Central memory CD8-positive, alpha-beta T cell (primary cell): ENCODE data around the gene VWA8.

ENCODE experiments used
- ATAC-seq: fragments of 150-1000 bp; cut with Tn5 transposase; replicated peaks from 2 replicates; pipeline ENCODE4 v1.10.0; 2022; ENCODE audit warnings: mild to moderate bottlenecking, moderate FRiP score, moderate number of reproducible peaks; ENCODE audit not compliant: poor library complexity, severe bottlenecking; ENCODE audit errors: extremely low read depth
- DNase-seq, 2 donors: peaks; one replicate each; pipeline ENCODE4 v3.0.0; 2021; ENCODE audit warnings: low spot score in 2 of 2
- H3K27ac Mint-ChIP-seq: one replicate; pipeline ENCODE4 v1.8.0; 2022; ENCODE audit warnings: low read depth, mild to moderate bottlenecking, moderate library complexity, mixed read lengths
- H3K27me3 Mint-ChIP-seq: one replicate; pipeline ENCODE4 v1.8.0; 2022; ENCODE audit warnings: mixed read lengths
- H3K36me3 Mint-ChIP-seq: one replicate; pipeline ENCODE4 v1.8.0; 2022; ENCODE audit warnings: mild to moderate bottlenecking, moderate library complexity, mixed read lengths; ENCODE audit not compliant: insufficient read depth
- H3K4me1 Mint-ChIP-seq: one replicate; pipeline ENCODE4 v1.8.0; 2022; ENCODE audit warnings: mixed read lengths
- H3K4me3 Mint-ChIP-seq: one replicate; pipeline ENCODE4 v1.8.0; 2022; ENCODE audit warnings: mild to moderate bottlenecking, moderate library complexity, mixed read lengths
- H3K9me3 Mint-ChIP-seq: one replicate; pipeline ENCODE4 v1.8.0; 2022; ENCODE audit warnings: mixed read lengths

The VWA8 gene

GRCh38 chr13:41670873-41671443, 290.0 kb downstream of the VWA8 start:
- no peak for DNase-seq
- H3K27ac Mint-ChIP-seq = no peak overlapping the region
- no peaks in the 10 kb centered on the region for H3K9me3 Mint-ChIP-seq
- no peak overlapping the region for H3K4me3 Mint-ChIP-seq
- ATAC-seq = no peak
- H3K27me3 Mint-ChIP-seq = no peaks in the 10 kb centered on the region
- H3K36me3 Mint-ChIP-seq = peaks cover 6% of the 10 kb centered on the region
- no peaks in the 10 kb centered on the region for H3K4me1 Mint-ChIP-seq

- ATAC-seq (peak; percentile 82), DNase-seq (peak in 1 of 2 donors; percentile 20)
- H3K27ac Mint-ChIP-seq = no peak overlapping the region
- no peaks in the 10 kb centered on the region for H3K27me3 Mint-ChIP-seq
- peaks cover 4% of the 10 kb centered on the region for H3K36me3 Mint-ChIP-seq
- no peaks in the 10 kb centered on the region for H3K4me1 Mint-ChIP-seq
- H3K9me3 Mint-ChIP-seq = no peaks in the 10 kb centered on the region
- no peak overlapping the region for H3K4me3 Mint-ChIP-seq
Measured at GRCh38 chr13:41668130-41668757, 292.7 kb downstream of the VWA8 start.

DNA sequence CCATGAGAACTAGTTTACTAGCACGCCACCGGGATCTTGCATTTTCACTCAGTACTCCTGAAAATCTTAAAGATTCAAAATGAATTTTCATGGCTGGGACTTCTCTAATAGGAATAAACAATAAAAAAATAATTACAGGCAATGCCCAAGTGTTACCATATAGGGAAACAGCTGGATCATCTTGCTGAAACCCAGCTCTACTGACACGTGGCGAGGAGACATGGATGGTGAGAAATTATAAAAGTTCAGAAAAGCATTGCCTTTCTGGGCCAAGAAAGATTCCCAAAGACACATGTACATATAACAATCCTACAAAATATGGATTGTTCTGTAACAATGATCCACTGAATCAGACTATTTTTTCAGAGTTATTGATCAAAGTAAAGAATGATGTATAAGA, 294.3 kb downstream of the VWA8 start:
- H3K9me3 Mint-ChIP-seq = no peaks in the 10 kb centered on the region
- no peak for DNase-seq
- H3K36me3 Mint-ChIP-seq = peaks cover 4% of the 10 kb centered on the region
- H3K27ac Mint-ChIP-seq = no peak overlapping the region
- ATAC-seq = no peak
- no peaks in the 10 kb centered on the region for H3K4me1 Mint-ChIP-seq
- H3K27me3 Mint-ChIP-seq = no peaks in the 10 kb centered on the region
- H3K4me3 Mint-ChIP-seq = no peak overlapping the region

GRCh38 chr13:41660411-41660810, 300.5 kb downstream of the VWA8 start:
- Mint-ChIP-seq H3K27me3 (no peaks in the 10 kb centered on the region), H3K4me1 (no peaks in the 10 kb centered on the region), H3K27ac (no peak overlapping the region), H3K36me3 (peaks cover 2% of the 10 kb centered on the region), H3K4me3 (no peak overlapping the region), H3K9me3 (no peaks in the 10 kb centered on the region)
- ATAC-seq (no peak), DNase-seq (no peak)

GRCh38 chr13:41658057-41658661, 302.8 kb downstream of the VWA8 start:
- Mint-ChIP-seq H3K9me3 (no peaks in the 10 kb centered on the region), H3K4me3 (no peak overlapping the region), H3K4me1 (no peaks in the 10 kb centered on the region), H3K27ac (no peak overlapping the region), H3K27me3 (no peaks in the 10 kb centered on the region), H3K36me3 (peaks cover 5% of the 10 kb centered on the region)
- DNase-seq (no peak), ATAC-seq (no peak)

- DNase-seq = no peak
- Mint-ChIP-seq H3K36me3 (peaks cover 7% of the 10 kb centered on the region), H3K27ac (no peak overlapping the region), H3K4me1 (no peaks in the 10 kb centered on the region), H3K9me3 (no peaks in the 10 kb centered on the region), H3K27me3 (no peaks in the 10 kb centered on the region), H3K4me3 (no peak overlapping the region)
- no peak for ATAC-seq
Measured at GRCh38 chr13:41655997-41656396, 304.9 kb downstream of the VWA8 start.

DNA sequence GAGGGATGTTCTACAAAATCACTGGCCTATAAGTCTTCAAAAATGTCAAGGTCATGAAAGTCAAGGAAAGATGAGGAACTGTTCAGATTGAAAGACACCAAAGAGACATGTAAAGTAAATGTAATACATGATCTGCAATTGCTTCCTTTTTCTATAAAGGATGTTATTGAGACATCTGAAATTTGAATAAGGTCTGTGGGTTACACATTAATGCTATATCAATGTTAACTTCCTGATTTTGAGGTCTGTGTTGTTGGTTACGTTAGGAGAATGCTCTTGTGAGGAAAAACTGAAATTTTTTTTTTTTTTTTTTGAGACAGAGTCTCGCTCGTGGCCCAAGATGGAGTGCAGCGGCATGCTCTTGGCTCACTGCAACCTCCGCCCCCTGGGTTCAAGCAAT, 306.1 kb downstream of the VWA8 start:
- Mint-ChIP-seq H3K27me3 (no peaks in the 10 kb centered on the region), H3K27ac (no peak overlapping the region), H3K4me1 (no peaks in the 10 kb centered on the region), H3K4me3 (no peak overlapping the region), H3K9me3 (no peaks in the 10 kb centered on the region), H3K36me3 (peaks cover 6% of the 10 kb centered on the region)
- no peak for ATAC-seq
- no peak for DNase-seq

GRCh38 chr13:41652735-41653361, 308.1 kb downstream of the VWA8 start:
- Mint-ChIP-seq H3K36me3 (peaks cover 6% of the 10 kb centered on the region), H3K27me3 (no peaks in the 10 kb centered on the region), H3K27ac (peak overlapping the region; percentile 13), H3K4me3 (no peak overlapping the region), H3K9me3 (no peaks in the 10 kb centered on the region), H3K4me1 (no peaks in the 10 kb centered on the region)
- ATAC-seq (no peak), DNase-seq (no peak)

DNA sequence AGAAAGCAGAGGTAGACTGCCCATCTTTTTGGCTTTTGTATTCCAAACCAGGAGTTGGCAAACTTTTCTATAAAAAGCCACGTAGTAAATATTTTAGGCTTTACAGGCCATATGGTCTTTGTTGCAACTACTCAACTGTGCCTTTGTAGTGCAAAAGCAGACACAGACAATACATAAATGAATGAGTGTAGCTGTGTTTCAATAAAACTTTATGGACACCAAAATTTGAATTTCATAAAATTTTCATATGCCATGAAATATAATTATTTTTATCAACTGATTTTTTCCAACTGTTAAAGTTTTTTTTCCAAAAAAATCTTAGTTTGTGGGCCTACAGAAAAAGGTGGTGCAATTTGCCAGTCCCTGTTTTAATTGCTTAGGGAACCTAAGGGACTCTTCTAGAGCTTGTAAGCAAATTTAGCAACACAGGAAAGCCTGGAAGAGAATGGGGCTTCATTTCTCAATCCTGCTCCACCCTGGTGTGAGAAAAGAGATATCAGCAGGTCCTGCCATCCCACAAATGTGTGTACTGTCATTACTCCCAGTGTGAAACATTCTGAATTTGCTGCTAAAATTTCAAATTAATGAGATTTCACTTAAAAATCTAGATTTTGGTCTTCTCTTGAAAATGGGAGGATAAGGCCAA, 309.4 kb downstream of the VWA8 start:
- ATAC-seq (no peak), DNase-seq (no peak)
- Mint-ChIP-seq H3K9me3 (no peaks in the 10 kb centered on the region), H3K27me3 (no peaks in the 10 kb centered on the region), H3K36me3 (peaks cover 6% of the 10 kb centered on the region), H3K4me3 (no peak overlapping the region), H3K4me1 (no peaks in the 10 kb centered on the region), H3K27ac (no peak overlapping the region)

GRCh38 chr13:41650706-41651105, 310.2 kb downstream of the VWA8 start:
- H3K4me1 Mint-ChIP-seq = no peaks in the 10 kb centered on the region
- peaks cover 6% of the 10 kb centered on the region for H3K36me3 Mint-ChIP-seq
- H3K4me3 Mint-ChIP-seq = no peak overlapping the region
- H3K27me3 Mint-ChIP-seq = no peaks in the 10 kb centered on the region
- H3K27ac Mint-ChIP-seq = no peak overlapping the region
- no peak for ATAC-seq
- no peak for DNase-seq
- H3K9me3 Mint-ChIP-seq = no peaks in the 10 kb centered on the region

DNA sequence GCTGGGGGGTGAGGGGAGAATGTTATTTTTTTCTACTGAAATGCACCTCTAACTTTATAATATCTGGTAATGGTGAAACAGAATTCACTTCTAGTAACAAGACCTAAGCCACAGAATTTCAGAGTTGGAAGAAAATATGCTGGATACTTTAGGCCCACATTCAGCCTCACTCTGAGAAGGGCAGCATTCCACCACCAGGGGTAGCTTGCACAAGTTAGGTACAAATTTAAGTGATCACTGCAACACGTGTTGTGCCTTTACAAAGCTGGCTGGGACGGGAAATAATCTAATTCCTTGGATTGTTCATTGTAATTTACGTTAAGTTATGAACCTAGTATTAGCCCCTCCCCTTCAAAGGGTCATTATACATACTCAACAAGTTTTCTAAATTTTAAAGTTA, 311.2 kb downstream of the VWA8 start:
- ATAC-seq = no peak
- H3K36me3 Mint-ChIP-seq = peaks cover 4% of the 10 kb centered on the region
- H3K27ac Mint-ChIP-seq = no peak overlapping the region
- no peaks in the 10 kb centered on the region for H3K27me3 Mint-ChIP-seq
- no peaks in the 10 kb centered on the region for H3K4me1 Mint-ChIP-seq
- no peak for DNase-seq
- no peak overlapping the region for H3K4me3 Mint-ChIP-seq
- no peaks in the 10 kb centered on the region for H3K9me3 Mint-ChIP-seq

DNA sequence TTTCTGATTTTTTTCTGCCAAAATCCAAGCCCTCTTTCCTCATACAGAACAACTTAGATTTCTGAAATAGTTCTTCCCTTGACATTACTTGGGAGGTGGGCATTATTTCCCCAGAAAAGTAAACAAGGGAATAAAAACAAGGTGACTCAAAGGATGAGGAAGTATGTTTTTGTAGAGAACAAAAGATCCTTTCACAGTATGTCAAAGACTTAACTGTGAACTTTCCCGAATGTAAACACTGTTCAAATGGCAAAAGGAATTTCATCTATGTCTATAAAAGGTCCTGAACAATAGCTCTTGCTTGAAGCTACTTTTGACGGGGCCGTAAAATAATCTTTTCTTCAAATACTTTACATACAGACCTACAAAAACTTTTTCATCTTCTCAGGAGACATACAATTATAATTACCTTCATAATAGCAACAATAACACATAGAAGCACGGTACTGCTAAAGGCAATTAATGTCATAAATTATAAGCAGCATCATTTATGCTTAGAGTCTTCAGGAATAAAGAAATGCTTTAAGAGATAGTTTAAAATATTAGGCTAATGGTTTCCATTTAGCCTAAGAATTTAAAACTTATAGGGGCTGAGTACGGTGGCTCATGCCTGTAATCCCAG, 312.5 kb downstream of the VWA8 start:
- H3K4me3 Mint-ChIP-seq = no peak overlapping the region
- no peaks in the 10 kb centered on the region for H3K9me3 Mint-ChIP-seq
- no peaks in the 10 kb centered on the region for H3K27me3 Mint-ChIP-seq
- DNase-seq (no peak), ATAC-seq (no peak)
- H3K27ac Mint-ChIP-seq = no peak overlapping the region
- H3K4me1 Mint-ChIP-seq = no peaks in the 10 kb centered on the region
- peaks cover 2% of the 10 kb centered on the region for H3K36me3 Mint-ChIP-seq
